Measurements from ENCODE around the gene CLK4.

Gene CLK4

GRCh38 chr5:178619390-178619789 is 7.5 kb downstream of the CLK4 start:
- Histone ChIP-seq H3K36me3 (ENCODE audit: control insufficient read depth in 1 of 2, insufficient read depth in 2 of 2, low read length in 2 of 2) (peaks cover 34 to 83% of the 10 kb centered on the region in 2 donors), H3K27ac (ENCODE audit: low read depth, low read length) (no peak overlapping the region)

GRCh38 chr5:178612299-178612698 is 14.6 kb downstream of the CLK4 start:
- H3K9me3 ChIP-seq (ENCODE audit: control insufficient read depth in 1 of 2, low read length in 2 of 2), result no peaks in the 10 kb centered on the region
- H3K4me3 ChIP-seq (ENCODE audit: low read depth in 1 of 2, low read length in 2 of 2), result no peak overlapping the region
- no peaks in the 10 kb centered on the region for H3K27me3 ChIP-seq (ENCODE audit: control insufficient read depth in 1 of 2, insufficient read depth in 2 of 2, low read length in 2 of 2)
- no peak overlapping the region for H3K9ac ChIP-seq (ENCODE audit: low read depth in 1 of 2, low read length in 2 of 2)
- peaks cover 38 to 83% of the 10 kb centered on the region in 2 donors for H3K36me3 ChIP-seq (ENCODE audit: control insufficient read depth in 1 of 2, insufficient read depth in 2 of 2, low read length in 2 of 2)
- H3K27ac ChIP-seq (ENCODE audit: low read depth, low read length), result no peak overlapping the region
- H3K4me1 ChIP-seq (ENCODE audit: control insufficient read depth in 1 of 2, insufficient read depth in 2 of 2, low read length in 2 of 2), result no peaks in the 10 kb centered on the region

More at GRCh38 chr5:178619390-178619789, 7.5 kb downstream of the CLK4 start:
- no peak overlapping the region for H3K4me3 ChIP-seq (ENCODE audit: low read depth in 1 of 2, low read length in 2 of 2)
- H3K9me3 ChIP-seq (ENCODE audit: control insufficient read depth in 1 of 2, low read length in 2 of 2), result no peaks in the 10 kb centered on the region
- H3K9ac ChIP-seq (ENCODE audit: low read depth in 1 of 2, low read length in 2 of 2), result no peak overlapping the region
- H3K4me1 ChIP-seq (ENCODE audit: control insufficient read depth in 1 of 2, insufficient read depth in 2 of 2, low read length in 2 of 2), result peaks cover 6 to 7% of the 10 kb centered on the region in 2 donors
- no peaks in the 10 kb centered on the region for H3K27me3 ChIP-seq (ENCODE audit: control insufficient read depth in 1 of 2, insufficient read depth in 2 of 2, low read length in 2 of 2)

GRCh38 chr5:178606269-178606668 is 20.6 kb downstream of the CLK4 start:
- Histone ChIP-seq H3K27ac (ENCODE audit: low read depth, low read length) (no peak overlapping the region), H3K4me3 (ENCODE audit: low read depth in 1 of 2, low read length in 2 of 2) (no peak overlapping the region), H3K9me3 (ENCODE audit: control insufficient read depth in 1 of 2, low read length in 2 of 2) (no peaks in the 10 kb centered on the region), H3K9ac (ENCODE audit: low read depth in 1 of 2, low read length in 2 of 2) (no peak overlapping the region), H3K4me1 (ENCODE audit: control insufficient read depth in 1 of 2, insufficient read depth in 2 of 2, low read length in 2 of 2) (no peaks in the 10 kb centered on the region), H3K36me3 (ENCODE audit: control insufficient read depth in 1 of 2, insufficient read depth in 2 of 2, low read length in 2 of 2) (peaks cover 34 to 66% of the 10 kb centered on the region in 2 donors), H3K27me3 (ENCODE audit: control insufficient read depth in 1 of 2, insufficient read depth in 2 of 2, low read length in 2 of 2) (no peaks in the 10 kb centered on the region)

- Histone ChIP-seq H3K27me3 (ENCODE audit: control insufficient read depth in 1 of 2, insufficient read depth in 2 of 2, low read length in 2 of 2) (no peaks in the 10 kb centered on the region), H3K4me3 (ENCODE audit: low read depth in 1 of 2, low read length in 2 of 2) (no peak overlapping the region), H3K27ac (ENCODE audit: low read depth, low read length) (no peak overlapping the region), H3K9me3 (ENCODE audit: control insufficient read depth in 1 of 2, low read length in 2 of 2) (no peaks in the 10 kb centered on the region), H3K9ac (ENCODE audit: low read depth in 1 of 2, low read length in 2 of 2) (no peak overlapping the region), H3K4me1 (ENCODE audit: control insufficient read depth in 1 of 2, insufficient read depth in 2 of 2, low read length in 2 of 2) (no peaks in the 10 kb centered on the region), H3K36me3 (ENCODE audit: control insufficient read depth in 1 of 2, insufficient read depth in 2 of 2, low read length in 2 of 2) (peaks cover 31 to 62% of the 10 kb centered on the region in 2 donors)
Measured at GRCh38 chr5:178605788-178606187, 21.1 kb downstream of the CLK4 start.

- H3K4me1 ChIP-seq (ENCODE audit: control insufficient read depth in 1 of 2, insufficient read depth in 2 of 2, low read length in 2 of 2), result no peaks in the 10 kb centered on the region
- H3K9me3 ChIP-seq (ENCODE audit: control insufficient read depth in 1 of 2, low read length in 2 of 2), result no peaks in the 10 kb centered on the region
- H3K27ac ChIP-seq (ENCODE audit: low read depth, low read length), result no peak overlapping the region
- no peaks in the 10 kb centered on the region for H3K27me3 ChIP-seq (ENCODE audit: control insufficient read depth in 1 of 2, insufficient read depth in 2 of 2, low read length in 2 of 2)
- H3K36me3 ChIP-seq (ENCODE audit: control insufficient read depth in 1 of 2, insufficient read depth in 2 of 2, low read length in 2 of 2), result peaks cover 28 to 44% of the 10 kb centered on the region in 2 donors
- no peak overlapping the region for H3K4me3 ChIP-seq (ENCODE audit: low read depth in 1 of 2, low read length in 2 of 2)
- no peak overlapping the region for H3K9ac ChIP-seq (ENCODE audit: low read depth in 1 of 2, low read length in 2 of 2)
Measured at GRCh38 chr5:178602752-178603151, 24.1 kb downstream of the CLK4 start.

GRCh38 chr5:178595750-178596149 is 31.1 kb downstream of the CLK4 start:
- peaks cover 10% of the 10 kb centered on the region in 2 donors for H3K9me3 ChIP-seq (ENCODE audit: control insufficient read depth in 1 of 2, low read length in 2 of 2)
- H3K9ac ChIP-seq (ENCODE audit: low read depth in 1 of 2, low read length in 2 of 2), result no peak overlapping the region
- H3K36me3 ChIP-seq (ENCODE audit: control insufficient read depth in 1 of 2, insufficient read depth in 2 of 2, low read length in 2 of 2), result peaks cover 4% of the 10 kb centered on the region in 2 donors
- H3K27me3 ChIP-seq (ENCODE audit: control insufficient read depth in 1 of 2, insufficient read depth in 2 of 2, low read length in 2 of 2), result peaks cover 0 to 9% of the 10 kb centered on the region in 2 donors
- no peaks in the 10 kb centered on the region for H3K4me1 ChIP-seq (ENCODE audit: control insufficient read depth in 1 of 2, insufficient read depth in 2 of 2, low read length in 2 of 2)
- no peak overlapping the region for H3K27ac ChIP-seq (ENCODE audit: low read depth, low read length)
- H3K4me3 ChIP-seq (ENCODE audit: low read depth in 1 of 2, low read length in 2 of 2), result no peak overlapping the region

- Histone ChIP-seq H3K27me3 (ENCODE audit: control insufficient read depth in 1 of 2, insufficient read depth in 2 of 2, low read length in 2 of 2) (peaks cover 0 to 12% of the 10 kb centered on the region in 2 donors), H3K9me3 (ENCODE audit: control insufficient read depth in 1 of 2, low read length in 2 of 2) (peaks cover 10% of the 10 kb centered on the region in 2 donors), H3K9ac (ENCODE audit: low read depth in 1 of 2, low read length in 2 of 2) (no peak overlapping the region), H3K36me3 (ENCODE audit: control insufficient read depth in 1 of 2, insufficient read depth in 2 of 2, low read length in 2 of 2) (peaks cover 0 to 4% of the 10 kb centered on the region in 2 donors), H3K4me1 (ENCODE audit: control insufficient read depth in 1 of 2, insufficient read depth in 2 of 2, low read length in 2 of 2) (no peaks in the 10 kb centered on the region), H3K27ac (ENCODE audit: low read depth, low read length) (no peak overlapping the region), H3K4me3 (ENCODE audit: low read depth in 1 of 2, low read length in 2 of 2) (no peak overlapping the region)
Measured at GRCh38 chr5:178595150-178595549, 31.7 kb downstream of the CLK4 start.

- Histone ChIP-seq H3K4me3 (ENCODE audit: low read depth in 1 of 2, low read length in 2 of 2) (peak overlapping the region in 1 of 2 donors; percentile 48), H3K9ac (ENCODE audit: low read depth in 1 of 2, low read length in 2 of 2) (no peak overlapping the region), H3K4me1 (ENCODE audit: control insufficient read depth in 1 of 2, insufficient read depth in 2 of 2, low read length in 2 of 2) (no peaks in the 10 kb centered on the region), H3K36me3 (ENCODE audit: control insufficient read depth in 1 of 2, insufficient read depth in 2 of 2, low read length in 2 of 2) (no peaks in the 10 kb centered on the region), H3K27ac (ENCODE audit: low read depth, low read length) (no peak overlapping the region), H3K27me3 (ENCODE audit: control insufficient read depth in 1 of 2, insufficient read depth in 2 of 2, low read length in 2 of 2) (peaks cover 15 to 37% of the 10 kb centered on the region in 2 donors), H3K9me3 (ENCODE audit: control insufficient read depth in 1 of 2, low read length in 2 of 2) (peaks cover 4 to 10% of the 10 kb centered on the region in 2 donors)
Measured at GRCh38 chr5:178590924-178591423, 35.9 kb downstream of the CLK4 start.

GRCh38 chr5:178590141-178590923 is 36.5 kb downstream of the CLK4 start, which contains the start of gene COL23A1:
COL23A1 (minus strand) TSS chr5:178590393.
- Histone ChIP-seq H3K9me3 (ENCODE audit: control insufficient read depth in 1 of 2, low read length in 2 of 2) (peaks cover 0 to 10% of the 10 kb centered on the region in 2 donors), H3K36me3 (ENCODE audit: control insufficient read depth in 1 of 2, insufficient read depth in 2 of 2, low read length in 2 of 2) (no peaks in the 10 kb centered on the region), H3K9ac (ENCODE audit: low read depth in 1 of 2, low read length in 2 of 2) (no peak within 1 kb of the TSS), H3K4me3 (ENCODE audit: low read depth in 1 of 2, low read length in 2 of 2) (peak within 1 kb of the TSS; percentile 40 to 48), H3K4me1 (ENCODE audit: control insufficient read depth in 1 of 2, insufficient read depth in 2 of 2, low read length in 2 of 2) (no peaks in the 10 kb centered on the region), H3K27me3 (ENCODE audit: control insufficient read depth in 1 of 2, insufficient read depth in 2 of 2, low read length in 2 of 2) (peaks cover 18 to 37% of the 10 kb centered on the region in 2 donors), H3K27ac (ENCODE audit: low read depth, low read length) (no peak within 1 kb of the TSS)

Measured in duodenal mucosa (tissue), 2 donors.